Right lobe of liver (tissue), 4 donors: Measurements from ENCODE around the gene EGR1.
A peak's percentile ranks its signal among the peaks of the same experiment; 100 is the strongest.

Experiments used
- CTCF ChIP-seq, 4 donors: fragments of 200-600 bp in 3 of 4; fragments of 450-650 bp in 1 of 4; IDR thresholded peaks; one replicate each; pipeline versions ENCODE4 v1.5.1 to v1.8.0; 2016 to 2022; ENCODE audit warnings: antibody characterized with exemption in 4 of 4, mild to moderate bottlenecking in 2 of 4
- POLR2A ChIP-seq: fragments of 450-650 bp; IDR thresholded peaks from one replicate; pipeline ENCODE4 v1.6.1; 2017; ENCODE audit warnings: antibody characterized with exemption, mild to moderate bottlenecking
- donor health status: DM: no; HTN: no; CAD: no.
- donor health status: DM: no; HTN: no; CAD: no.
- donor health status: DM: no; HTN: yes; CAD: no.

DNA sequence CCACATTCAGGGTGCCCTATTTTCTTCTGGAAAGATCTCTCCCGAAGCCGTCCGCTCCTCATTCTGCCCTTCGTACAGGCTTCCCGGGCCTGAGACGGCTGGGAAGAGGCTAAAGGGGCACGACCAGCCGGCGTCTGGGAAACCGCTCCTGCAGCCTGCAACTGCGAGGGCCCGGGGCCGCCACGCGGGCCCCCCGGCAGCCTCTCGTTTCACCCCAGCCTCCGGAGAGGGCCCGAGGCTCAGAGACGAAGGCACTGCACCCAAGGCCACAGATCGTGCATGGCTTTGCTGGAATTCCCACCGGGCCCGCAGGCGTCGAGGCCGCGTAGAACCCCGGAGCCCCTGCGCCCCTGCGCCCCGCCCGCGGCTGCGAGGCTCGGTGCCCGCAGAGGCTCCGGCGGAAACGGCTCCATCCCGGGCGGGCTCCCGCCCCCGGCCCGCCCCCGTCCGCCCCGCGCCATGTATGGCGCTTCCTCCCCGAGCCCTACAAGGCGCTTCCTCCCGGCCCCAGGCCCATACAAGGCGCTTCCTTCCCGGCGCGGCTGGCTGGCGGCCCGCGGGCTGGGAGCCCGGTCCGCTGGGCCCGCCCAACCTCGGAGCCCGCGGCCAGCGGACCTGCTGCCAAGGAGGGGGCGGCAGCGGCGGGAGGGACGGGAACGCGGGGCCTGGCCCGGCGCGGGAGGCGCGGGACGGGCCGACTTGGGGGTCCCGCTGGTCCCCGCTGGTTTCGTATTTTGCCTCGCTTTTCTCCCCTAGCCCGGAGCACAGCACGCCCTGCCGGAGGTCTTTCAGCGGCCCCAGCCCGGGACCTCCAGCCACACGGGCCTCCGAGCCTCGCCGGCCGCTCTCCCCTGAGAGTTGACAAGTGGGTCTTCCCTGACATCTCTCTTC, 26.6 kb downstream of the EGR1 start:
- peak; percentile 88 for TF ChIP-seq POLR2A
- TF ChIP-seq CTCF (IDR thresholded peaks at IDR 0.05) = no peak
